Fibroblast of lung (primary cell): ENCODE measurements around the gene BCAS3. TPM values are rescaled to one million over a fixed set of nuclear protein-coding genes. Genes with fewer than 3 reads are reported as not detected.

Source experiments
- DNase-seq, 2 donors: peaks; one replicate each; pipeline versions ENCODE4 v3.0.0 to v3.0.0-alpha.2; 2010; ENCODE audit warnings: low read depth in 2 of 2
- H2AFZ ChIP-seq: 2 replicates; pipeline ENCODE4 v1.5.1; 2012; ENCODE audit warnings: low read length, control low read depth, inconsistent platforms
- H3K27ac ChIP-seq: 2 replicates; pipeline ENCODE4 v1.5.1; 2011; ENCODE audit warnings: low read length, control low read depth; ENCODE audit not compliant: insufficient read depth
- H3K27me3 ChIP-seq: 2 replicates; pipeline ENCODE4 v1.5.1; 2011; ENCODE audit warnings: mild to moderate bottlenecking, low read length; ENCODE audit not compliant: control insufficient read depth, insufficient read depth
- H3K36me3 ChIP-seq: 2 replicates; pipeline ENCODE4 v1.5.1; 2011; ENCODE audit warnings: low read length; ENCODE audit not compliant: control insufficient read depth, insufficient read depth
- H3K4me1 ChIP-seq: 2 replicates; pipeline ENCODE4 v1.5.1; 2011; ENCODE audit warnings: low read length; ENCODE audit not compliant: control insufficient read depth, insufficient read depth; ENCODE audit errors: extremely low read depth
- H3K4me2 ChIP-seq: 2 replicates; pipeline ENCODE4 v1.5.1; 2011; ENCODE audit warnings: low read length, control low read depth; ENCODE audit not compliant: insufficient read depth; ENCODE audit errors: extremely low read depth
- H3K4me3 ChIP-seq, 4 experiments: fragments of 200-600 bp in 1 of 4; sonication (generic) in 1 of 4; replicated peaks in 1 of 4; 2 replicates each; pipeline ENCODE4 v1.5.1; 2011 to 2016; ENCODE audit warnings: low read length in 4 of 4, low read depth in 3 of 4, mild to moderate bottlenecking in 3 of 4, control low read depth in 2 of 4, inconsistent platforms in 1 of 4, mixed read lengths in 1 of 4; ENCODE audit not compliant: insufficient read depth in 1 of 4; ENCODE audit errors: control extremely low read depth in 1 of 4
- H3K79me2 ChIP-seq: 2 replicates; pipeline ENCODE4 v1.5.1; 2012; ENCODE audit warnings: mild to moderate bottlenecking, low read length, inconsistent platforms; ENCODE audit not compliant: control insufficient read depth, insufficient read depth
- H3K9ac ChIP-seq: 2 replicates; pipeline ENCODE4 v1.5.1; 2011; ENCODE audit warnings: mild to moderate bottlenecking, low read length, control low read depth; ENCODE audit not compliant: insufficient read depth
- H3K9me3 ChIP-seq: 2 replicates; pipeline ENCODE4 v1.5.1; 2012; ENCODE audit warnings: low read depth, low read length; ENCODE audit not compliant: control insufficient read depth, insufficient read depth
- H4K20me1 ChIP-seq: 2 replicates; pipeline ENCODE4 v1.5.1; 2011; ENCODE audit warnings: low read length; ENCODE audit not compliant: control insufficient read depth, insufficient read depth; ENCODE audit errors: extremely low read depth
- CTCF ChIP-seq, 2 donors: IDR thresholded peaks in 1 of 2; conservative IDR thresholded peaks in 1 of 2; 1 replicate in 1 of 2; 2 replicates in 1 of 2; pipeline ENCODE4 v1.5.1; 2011 to 2012; ENCODE audit warnings: low read length in 2 of 2, control low read depth in 1 of 2, inconsistent platforms in 1 of 2, low read depth in 1 of 2, mild to moderate bottlenecking in 1 of 2
- EZH2 ChIP-seq: IDR thresholded peaks from 2 replicates; pipeline ENCODE4 v1.5.1; 2012; ENCODE audit warnings: low read length, control low read depth, mild to moderate bottlenecking; ENCODE audit errors: missing control alignments
- polyA plus RNA-seq, 2 donors: library from polyadenylated mRNA; depleted of rRNA in 1 of 2; stranded (reverse) in 1 of 2; unstranded in 1 of 2; fragments of >200 nt; gene quantifications; 2 replicates each; pipeline ENCODE4 v1.2.1, GENCODE V29; 2011 to 2012; ENCODE audit warnings: missing spikeins in 1 of 2
- total RNA-seq: library from RNA; depleted of rRNA; stranded (reverse); fragments of >200 nt; gene quantifications from 2 replicates; pipeline ENCODE4 v1.2.1, GENCODE V29; 2014

Gene BCAS3
- total and polyA plus RNA-seq, 2 donors (not counting 1 experiment from before 2014, with no cell fraction given): 9.9 to 43.6 TPM

- Histone ChIP-seq H3K9me3 (no peaks in the 10 kb centered on the region), H4K20me1 (no peaks in the 10 kb centered on the region), H2AFZ (peak overlapping the region; percentile 53), H3K4me2 (no peak overlapping the region), H3K79me2 (no peaks in the 10 kb centered on the region), H3K36me3 (no peaks in the 10 kb centered on the region), H3K27ac (no peak overlapping the region), H3K4me3 (no peak overlapping the region), H3K4me1 (no peaks in the 10 kb centered on the region), H3K27me3 (no peaks in the 10 kb centered on the region), H3K9ac (no peak overlapping the region)
- no peak for DNase-seq
- TF ChIP-seq CTCF (conservative IDR thresholded peaks at IDR 0.05 in 1 of 2, IDR thresholded peaks at IDR 0.05 in 1 of 2; ENCODE audit: low read depth in 1 of 2, low read length in 2 of 2) (no peak), EZH2 (no peak)
Observed at GRCh38 chr17:61023996-61024395, 346.3 kb downstream of the BCAS3 start.

GRCh38 chr17:61026818-61027217 is 349.2 kb downstream of the BCAS3 start:
- Histone ChIP-seq H3K79me2 (no peaks in the 10 kb centered on the region), H3K27ac (no peak overlapping the region), H2AFZ (no peak overlapping the region), H3K9ac (no peak overlapping the region), H4K20me1 (no peaks in the 10 kb centered on the region), H3K9me3 (no peaks in the 10 kb centered on the region), H3K36me3 (no peaks in the 10 kb centered on the region), H3K27me3 (no peaks in the 10 kb centered on the region), H3K4me3 (no peak overlapping the region), H3K4me2 (no peak overlapping the region), H3K4me1 (no peaks in the 10 kb centered on the region)
- TF ChIP-seq CTCF (conservative IDR thresholded peaks at IDR 0.05 in 1 of 2, IDR thresholded peaks at IDR 0.05 in 1 of 2; ENCODE audit: low read depth in 1 of 2, low read length in 2 of 2): no peak
- no peak for TF ChIP-seq EZH2
- no peak for DNase-seq

GRCh38 chr17:61029181-61029580 is 351.5 kb downstream of the BCAS3 start:
- no peak overlapping the region for H3K9ac ChIP-seq
- H3K27me3 ChIP-seq: no peaks in the 10 kb centered on the region
- H3K79me2 ChIP-seq: no peaks in the 10 kb centered on the region
- H3K27ac ChIP-seq: no peak overlapping the region
- no peak overlapping the region for H3K4me3 ChIP-seq
- no peaks in the 10 kb centered on the region for H3K9me3 ChIP-seq
- no peak overlapping the region for H3K4me2 ChIP-seq
- peak in 1 of 2 donors; percentile 1 for DNase-seq
- no peaks in the 10 kb centered on the region for H4K20me1 ChIP-seq
- no peaks in the 10 kb centered on the region for H3K4me1 ChIP-seq
- H2AFZ ChIP-seq: no peak overlapping the region
- no peaks in the 10 kb centered on the region for H3K36me3 ChIP-seq
- TF ChIP-seq CTCF (conservative IDR thresholded peaks at IDR 0.05 in 1 of 2, IDR thresholded peaks at IDR 0.05 in 1 of 2; ENCODE audit: low read depth in 1 of 2, low read length in 2 of 2) (no peak), EZH2 (no peak)
